GM21526 (cell line): ENCODE data around the gene TSPAN17.
"Not testable (repeated sequence)": the region's sequence is repeated elsewhere in the genome, so short reads cannot be mapped to it uniquely, and the experiment has no call there.

ENCODE experiments used
- ATAC-seq: cut with Tn5 transposase; IDR thresholded peaks from one replicate; pipeline ENCODE4 v1.9.1; 2021; ENCODE audit warnings: moderate library complexity; ENCODE audit not compliant: unreplicated experiment, low FRiP score

The TSPAN17 gene

DNA sequence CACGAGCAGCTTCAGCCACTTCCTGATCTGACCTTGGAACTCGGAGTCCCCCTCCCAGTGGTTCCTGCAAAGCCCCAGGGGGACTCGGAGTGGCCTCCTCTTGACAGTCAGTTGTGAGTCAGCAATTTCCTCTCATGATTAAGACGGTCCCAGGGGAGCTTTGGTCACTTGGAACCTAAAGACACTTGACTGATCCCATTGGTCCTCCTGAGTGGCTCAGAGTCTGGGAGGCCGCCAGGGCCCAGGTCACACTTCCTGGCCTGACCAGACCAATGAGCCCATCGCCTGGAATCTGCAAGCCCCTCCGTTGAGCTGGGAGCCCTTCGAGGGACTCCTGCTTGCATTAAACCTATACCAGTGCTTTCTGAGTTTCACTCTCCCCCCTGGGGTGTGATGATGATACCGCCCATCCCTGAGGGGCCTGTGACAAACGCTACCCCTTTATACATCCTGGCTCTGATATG, 29.1 kb downstream of the TSPAN17 start:
- ATAC-seq = no peak

- no peak for ATAC-seq
These were observed 30.1 kb downstream of the TSPAN17 start for GRCh38 chr5:176677209-176677939.

GRCh38 chr5:176678584-176678983, 31.3 kb downstream of the TSPAN17 start:
- ATAC-seq = no peak

DNA sequence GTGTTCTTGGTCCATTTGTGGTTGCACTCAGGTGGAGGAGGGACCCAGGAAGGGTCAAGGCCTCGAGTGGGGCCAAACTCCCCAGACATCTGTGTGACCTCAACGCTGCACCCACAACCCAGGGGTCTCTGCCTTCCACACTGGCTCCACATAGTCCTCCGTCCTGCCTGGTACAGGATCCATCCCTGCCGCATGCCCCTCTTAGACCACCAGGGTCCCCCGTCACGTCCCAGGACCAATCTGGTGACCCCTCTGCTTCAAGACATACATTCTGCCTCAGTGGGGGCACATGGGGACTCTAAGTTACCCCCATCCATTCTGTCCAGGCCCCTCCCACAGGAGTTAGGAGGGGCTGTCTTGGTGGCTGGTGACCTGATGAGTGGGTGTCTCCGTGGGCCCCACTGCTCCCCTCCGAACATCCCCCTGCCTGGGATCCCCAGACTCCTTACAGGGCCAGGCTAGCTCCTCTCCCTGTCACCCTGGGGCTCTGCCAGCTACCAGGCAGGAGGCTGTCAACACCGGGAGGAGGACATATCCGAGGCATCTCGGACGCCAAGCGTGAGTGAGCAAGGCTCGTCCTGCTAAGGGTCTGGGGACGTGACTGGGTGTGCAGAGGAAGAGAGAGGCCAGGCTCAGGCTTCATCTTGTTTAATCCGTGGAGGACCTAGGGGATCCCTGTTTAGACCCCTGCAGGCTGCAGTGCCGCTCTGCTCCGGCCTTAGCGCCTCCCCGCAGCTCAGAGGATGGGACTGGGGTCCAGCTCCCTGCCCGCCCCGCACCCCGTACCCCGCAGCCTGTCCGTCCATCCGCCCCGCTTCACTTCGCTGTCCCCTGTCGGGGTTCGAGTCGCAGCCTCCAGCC, 32.3 kb downstream of the TSPAN17 start:
- ATAC-seq = no peak

DNA sequence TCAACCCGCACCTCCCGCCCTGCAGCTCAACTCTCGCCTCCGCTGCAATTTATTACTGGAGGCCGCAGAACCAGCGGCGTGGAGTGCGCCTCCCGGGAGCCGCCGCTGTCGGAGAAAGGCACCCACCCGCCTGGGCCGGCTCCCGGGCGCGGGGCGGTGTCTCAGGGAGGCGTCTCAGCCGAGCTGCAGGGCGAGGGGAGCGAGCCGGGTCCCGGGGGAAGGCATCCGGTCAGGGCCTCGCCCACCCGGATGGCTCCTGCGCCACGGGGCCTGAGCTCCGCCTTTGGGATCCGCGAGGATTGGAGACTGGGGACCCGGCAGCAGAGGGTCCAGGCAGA, 32.9 kb downstream of the TSPAN17 start:
- no peak for ATAC-seq

- no peak for ATAC-seq
These were observed 34.8 kb downstream of the TSPAN17 start for GRCh38 chr5:176682016-176682531.

- no peak for ATAC-seq
These were observed 37.7 kb downstream of the TSPAN17 start for GRCh38 chr5:176685010-176685409.

- no peak for ATAC-seq
These were observed 40.0 kb downstream of the TSPAN17 start for GRCh38 chr5:176687247-176687646.

- no peak for ATAC-seq
These were observed 40.6 kb downstream of the TSPAN17 start for GRCh38 chr5:176687881-176688280.

- ATAC-seq = no peak
These were observed 43.6 kb downstream of the TSPAN17 start for GRCh38 chr5:176690911-176691310.

- ATAC-seq = no peak
These were observed 44.2 kb downstream of the TSPAN17 start for GRCh38 chr5:176691524-176691923.

DNA sequence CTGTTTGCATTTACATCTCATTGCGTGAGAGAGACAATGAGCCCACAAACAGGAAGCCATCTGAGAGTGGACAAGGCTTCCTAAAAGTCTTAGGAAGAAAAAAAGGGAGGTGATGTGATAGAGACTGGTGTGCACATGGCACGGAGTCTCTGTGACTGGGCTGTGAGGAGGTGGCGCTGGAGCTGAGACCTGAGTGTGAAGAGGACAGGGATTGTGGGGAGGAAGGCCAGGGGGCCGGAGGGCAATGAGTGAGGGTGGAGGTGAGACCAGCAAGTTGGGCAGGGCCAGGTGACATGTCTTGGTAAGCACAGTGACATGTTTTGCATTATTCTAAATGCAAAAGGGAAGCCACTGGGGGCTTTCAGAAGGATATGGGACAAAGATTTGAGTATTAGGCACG, 45.0 kb downstream of the TSPAN17 start:
- ATAC-seq = no peak

DNA sequence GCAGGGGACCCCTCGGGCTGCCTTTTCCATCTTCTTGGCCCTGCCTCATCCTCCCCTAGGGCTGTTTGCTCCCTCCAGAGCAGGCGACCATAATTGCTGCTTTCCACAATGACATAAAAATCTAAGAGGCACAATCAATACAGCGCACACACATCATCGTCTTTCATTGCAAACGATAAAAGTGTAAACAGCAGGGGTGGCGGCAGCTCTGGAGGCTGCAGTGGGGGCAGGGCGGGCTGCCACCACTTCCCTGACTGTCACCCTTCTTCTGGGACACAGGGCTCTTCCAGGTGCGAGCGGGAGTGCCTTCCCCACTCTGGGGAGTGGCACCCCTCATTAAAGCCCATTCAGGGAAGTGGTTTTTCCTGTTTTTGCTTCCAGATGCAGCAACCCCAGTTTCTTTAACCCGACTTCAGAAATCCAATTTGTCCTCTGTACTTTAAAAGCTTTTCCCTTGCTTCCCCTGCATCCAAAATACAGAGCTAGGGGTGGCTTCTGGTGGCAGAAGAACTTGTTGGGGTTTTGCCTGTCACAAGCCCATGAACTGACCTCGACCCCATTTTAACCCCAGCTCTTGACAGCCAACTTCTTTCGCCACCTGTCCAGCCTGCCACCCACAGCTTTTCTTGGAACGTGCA, 45.7 kb downstream of the TSPAN17 start:
- ATAC-seq = no peak

- ATAC-seq = no peak
These were observed 46.2 kb downstream of the TSPAN17 start for GRCh38 chr5:176693477-176693851.

- no peak for ATAC-seq
These were observed 46.9 kb downstream of the TSPAN17 start for GRCh38 chr5:176694146-176694545.

- ATAC-seq = no peak
These were observed 47.3 kb downstream of the TSPAN17 start for GRCh38 chr5:176694631-176695030.

DNA sequence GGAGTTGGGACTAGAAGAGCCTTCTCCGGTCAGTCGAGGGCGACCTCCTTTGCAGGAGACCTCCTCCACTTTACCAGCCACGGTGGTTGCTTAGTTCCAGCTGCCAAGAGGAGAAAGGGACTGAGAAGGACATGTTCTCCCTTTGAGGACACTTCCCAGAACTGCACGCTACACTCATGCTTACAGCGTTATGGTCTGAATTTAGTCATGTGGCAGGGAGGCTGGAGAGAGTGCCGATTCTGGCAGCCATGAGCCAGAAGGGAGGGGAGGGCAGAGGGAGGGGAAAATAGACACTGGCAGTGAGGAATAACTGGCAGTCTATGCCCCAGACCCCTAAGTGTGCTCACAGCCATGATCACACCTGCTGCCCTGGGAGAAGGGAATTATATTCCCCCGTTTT, 47.8 kb downstream of the TSPAN17 start:
- no peak for ATAC-seq

DNA sequence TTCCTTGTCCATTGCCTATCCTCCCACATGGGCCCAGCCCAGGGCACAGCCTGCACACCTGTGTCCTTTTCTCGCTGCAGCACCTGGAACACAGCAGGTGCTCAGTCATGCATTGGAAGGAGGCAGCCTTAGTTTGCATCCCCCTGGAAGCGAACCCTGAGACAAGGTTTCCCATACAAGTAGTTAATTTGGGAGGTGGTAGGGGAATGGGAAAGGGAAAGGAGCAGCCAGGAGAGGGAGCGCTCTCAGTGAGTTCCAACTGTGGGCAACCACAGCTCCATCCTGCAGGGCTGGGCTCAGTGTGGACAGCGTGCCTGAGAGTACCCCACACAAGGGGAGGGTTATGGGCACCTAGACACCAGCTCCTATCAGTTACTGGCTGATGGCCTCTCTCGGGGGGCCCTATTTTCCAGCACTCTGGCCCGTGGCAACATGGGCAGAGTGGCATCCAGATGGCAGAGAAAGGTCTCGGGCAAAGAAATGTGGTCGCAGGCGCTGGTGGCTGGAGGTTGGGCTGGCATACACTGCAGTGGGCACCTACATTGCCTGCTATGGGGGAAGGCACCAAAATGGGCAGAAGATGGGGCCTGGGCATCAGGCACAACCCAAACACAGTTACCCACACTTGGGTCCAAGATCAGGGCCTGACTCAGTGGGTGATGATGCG, 50.1 kb downstream of the TSPAN17 start:
- no peak for ATAC-seq

- no peak for ATAC-seq
These were observed 50.8 kb downstream of the TSPAN17 start for GRCh38 chr5:176697934-176698538.

GRCh38 chr5:176699446-176699845, 52.2 kb downstream of the TSPAN17 start:
- not testable (repeated sequence) for ATAC-seq
